Embryonic facial prominence (tissue), 1 donor: ENCODE measurements around the gene DNAJC10.

Experiments
- DNase-seq: peaks from one replicate; pipeline ENCODE4 v3.0.0-alpha.2; 2016; ENCODE audit errors: extremely low spot score

DNAJC10 gene

DNA sequence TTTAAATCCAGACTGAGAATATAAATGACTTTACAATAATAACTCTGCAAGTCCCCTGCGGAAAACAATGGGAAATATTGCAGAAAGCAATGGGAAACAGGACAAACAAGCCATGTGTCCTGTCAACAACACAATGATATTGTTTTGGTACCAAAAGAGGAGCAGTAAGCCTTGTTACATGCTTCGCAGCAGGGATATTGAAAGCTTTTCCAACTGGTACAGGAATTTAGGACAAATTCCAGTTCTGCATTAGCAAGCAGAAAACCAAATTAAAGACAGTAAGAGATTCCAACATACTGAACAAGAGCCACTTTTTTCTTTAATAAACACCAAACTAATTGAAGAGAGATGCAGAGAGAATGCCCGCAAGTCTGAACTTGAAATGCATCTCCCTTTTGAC is 120.4 kb downstream of the DNAJC10 start:
- DNase-seq = no peak
